Mesodermal cell (in vitro differentiated cells): ENCODE data around the gene SLC18A3.

ENCODE experiments used
- H3K27ac ChIP-seq: 2 replicates; pipeline ENCODE4 v1.7.0; 2013; ENCODE audit warnings: mild to moderate bottlenecking, low read depth, low read length, moderate library complexity; ENCODE audit not compliant: severe bottlenecking
- H3K36me3 ChIP-seq: 2 replicates; pipeline ENCODE4 v1.7.1; 2013; ENCODE audit warnings: mild to moderate bottlenecking, low read length, moderate library complexity; ENCODE audit not compliant: control insufficient read depth, insufficient read depth
- H3K4me1 ChIP-seq: one replicate; pipeline ENCODE4 v1.7.1; 2013; ENCODE audit warnings: mild to moderate bottlenecking, low read length; ENCODE audit not compliant: insufficient read depth, control insufficient read depth, poor library complexity, severe bottlenecking
- H3K4me3 ChIP-seq: 2 replicates; pipeline ENCODE4 v1.7.0; 2013; ENCODE audit warnings: low read length, control low read depth, mild to moderate bottlenecking; ENCODE audit not compliant: insufficient read depth, poor library complexity, severe bottlenecking; ENCODE audit errors: extremely low read depth
- H3K9me3 ChIP-seq: 2 replicates; pipeline ENCODE4 v1.7.1; 2013; ENCODE audit warnings: mild to moderate bottlenecking, low read length, moderate library complexity; ENCODE audit not compliant: control insufficient read depth
- WGBS, 2 experiments: methylation state at CpG; one replicate each; pipeline ENCODE4 v1.1.5; 2013; ENCODE audit warnings: missing lambda C conversion rate in 2 of 2; ENCODE audit not compliant: insufficient coverage in 2 of 2; 5-methylcytosine and 5-hydroxymethylcytosine counted together

SLC18A3 gene

GRCh38 chr10:49628599-49628998, 18.5 kb downstream of the SLC18A3 start:
- H3K36me3 ChIP-seq, result no peaks in the 10 kb centered on the region
- 87 to 95% methylated on average over 4 to 8 of the region's 8 CpGs for WGBS, 2 experiments
- no peak overlapping the region for H3K27ac ChIP-seq
- no peaks in the 10 kb centered on the region for H3K9me3 ChIP-seq
- no peak overlapping the region for H3K4me3 ChIP-seq
- no peaks in the 10 kb centered on the region for H3K4me1 ChIP-seq

GRCh38 chr10:49629431-49629881, 19.3 kb downstream of the SLC18A3 start:
- H3K4me3 ChIP-seq, result no peak overlapping the region
- H3K9me3 ChIP-seq, result no peaks in the 10 kb centered on the region
- no peaks in the 10 kb centered on the region for H3K36me3 ChIP-seq
- WGBS, 2 experiments, result 88 to 90% methylated on average over 5 to 6 of the region's 9 CpGs
- H3K27ac ChIP-seq, result no peak overlapping the region
- H3K4me1 ChIP-seq, result no peaks in the 10 kb centered on the region

- Histone ChIP-seq H3K27ac (no peak overlapping the region), H3K9me3 (no peaks in the 10 kb centered on the region), H3K4me1 (no peaks in the 10 kb centered on the region), H3K36me3 (no peaks in the 10 kb centered on the region), H3K4me3 (no peak overlapping the region)
- WGBS, 2 experiments, result 85 to 97% methylated on average over 6 of the region's 6 CpGs
Measured at GRCh38 chr10:49631975-49632374, 21.9 kb downstream of the SLC18A3 start.

GRCh38 chr10:49632406-49633317, 22.6 kb downstream of the SLC18A3 start:
- H3K4me3 ChIP-seq, result no peak overlapping the region
- H3K27ac ChIP-seq, result no peak overlapping the region
- H3K9me3 ChIP-seq, result no peaks in the 10 kb centered on the region
- no peaks in the 10 kb centered on the region for H3K4me1 ChIP-seq
- H3K36me3 ChIP-seq, result no peaks in the 10 kb centered on the region
- WGBS, 2 experiments, result 69 to 75% methylated on average over 10 to 11 of the region's 12 CpGs

- Histone ChIP-seq H3K4me1 (no peaks in the 10 kb centered on the region), H3K36me3 (no peaks in the 10 kb centered on the region), H3K4me3 (no peak overlapping the region), H3K27ac (no peak overlapping the region), H3K9me3 (no peaks in the 10 kb centered on the region)
- WGBS, 2 experiments, result 80 to 91% methylated on average over 9 to 12 of the region's 13 CpGs
Measured at GRCh38 chr10:49633327-49634068, 23.4 kb downstream of the SLC18A3 start.

GRCh38 chr10:49634069-49634660, 24.1 kb downstream of the SLC18A3 start:
- H3K36me3 ChIP-seq, result no peaks in the 10 kb centered on the region
- H3K9me3 ChIP-seq, result no peaks in the 10 kb centered on the region
- WGBS, 2 experiments, result 83 to 85% methylated on average over 5 to 6 of the region's 8 CpGs
- no peak overlapping the region for H3K27ac ChIP-seq
- no peak overlapping the region for H3K4me3 ChIP-seq
- no peaks in the 10 kb centered on the region for H3K4me1 ChIP-seq

- no peaks in the 10 kb centered on the region for H3K4me1 ChIP-seq
- H3K9me3 ChIP-seq, result no peaks in the 10 kb centered on the region
- no peak overlapping the region for H3K4me3 ChIP-seq
- H3K27ac ChIP-seq, result no peak overlapping the region
- WGBS, 2 experiments, result 88 to 89% methylated on average over 3 of the region's 3 CpGs
- no peaks in the 10 kb centered on the region for H3K36me3 ChIP-seq
Measured at GRCh38 chr10:49642311-49642710, 32.2 kb downstream of the SLC18A3 start.

- Histone ChIP-seq H3K36me3 (no peaks in the 10 kb centered on the region), H3K27ac (no peak overlapping the region), H3K4me3 (no peak overlapping the region), H3K9me3 (no peaks in the 10 kb centered on the region), H3K4me1 (no peaks in the 10 kb centered on the region)
- 76 to 100% methylated on average over 1 to 4 of the region's 5 CpGs for WGBS, 2 experiments
Measured at GRCh38 chr10:49643241-49644034, 33.3 kb downstream of the SLC18A3 start.

GRCh38 chr10:49644035-49644646, 34.0 kb downstream of the SLC18A3 start:
- Histone ChIP-seq H3K4me3 (no peak overlapping the region), H3K36me3 (no peaks in the 10 kb centered on the region), H3K4me1 (no peaks in the 10 kb centered on the region), H3K27ac (no peak overlapping the region), H3K9me3 (no peaks in the 10 kb centered on the region)
- WGBS, 2 experiments, result 87 to 92% methylated on average over 4 to 7 of the region's 7 CpGs

GRCh38 chr10:49645417-49645816, 35.3 kb downstream of the SLC18A3 start:
- 86 to 94% methylated on average over 8 of the region's 8 CpGs for WGBS, 2 experiments
- H3K4me3 ChIP-seq, result no peak overlapping the region
- no peaks in the 10 kb centered on the region for H3K36me3 ChIP-seq
- no peak overlapping the region for H3K27ac ChIP-seq
- no peaks in the 10 kb centered on the region for H3K4me1 ChIP-seq
- H3K9me3 ChIP-seq, result no peaks in the 10 kb centered on the region
